A673 (cell line): ENCODE data around the gene RAB11FIP4.

Experiments used
- EZH2 ChIP-seq: fragments of 200-600 bp; sonication (generic); IDR thresholded peaks from 2 replicates; pipeline ENCODE4 v1.6.1; 2017; ENCODE audit warnings: borderline replicate concordance, low read depth, mild to moderate bottlenecking, mixed read lengths, antibody characterized with exemption, low read length; ENCODE audit not compliant: poor library complexity, severe bottlenecking
- TF ChIP-seq, protein P1 (sequence below): fragments of 300-800, 200-600 bp; sonication (generic); conservative IDR thresholded peaks from 2 replicates; pipeline ENCODE4 v1.5.1; 2017; ENCODE audit warnings: low read depth, mild to moderate bottlenecking, antibody characterized with exemption, low read length, moderate library complexity, mixed read lengths

DNA sequence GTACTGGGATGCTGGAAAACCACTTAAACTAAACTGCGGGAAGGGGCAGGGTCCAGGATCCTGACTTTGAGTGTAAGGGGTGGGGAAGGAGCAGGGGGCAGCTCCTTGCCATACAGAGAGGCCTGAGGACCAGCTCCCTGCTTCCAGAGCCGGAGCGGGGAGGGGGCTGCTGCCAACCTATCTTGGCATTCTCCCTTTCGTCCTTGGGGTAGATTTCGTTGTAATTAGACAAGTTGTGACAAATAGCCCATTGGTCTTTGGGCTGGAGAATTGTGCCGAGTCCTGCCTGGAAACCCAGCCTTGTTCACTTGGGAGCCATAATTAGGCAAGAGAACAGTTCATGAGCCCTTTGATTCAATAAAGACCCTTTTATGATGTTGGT is 175.5 kb downstream of the RAB11FIP4 start:
- no peak for TF ChIP-seq EZH2
- TF ChIP-seq, protein P1, sequence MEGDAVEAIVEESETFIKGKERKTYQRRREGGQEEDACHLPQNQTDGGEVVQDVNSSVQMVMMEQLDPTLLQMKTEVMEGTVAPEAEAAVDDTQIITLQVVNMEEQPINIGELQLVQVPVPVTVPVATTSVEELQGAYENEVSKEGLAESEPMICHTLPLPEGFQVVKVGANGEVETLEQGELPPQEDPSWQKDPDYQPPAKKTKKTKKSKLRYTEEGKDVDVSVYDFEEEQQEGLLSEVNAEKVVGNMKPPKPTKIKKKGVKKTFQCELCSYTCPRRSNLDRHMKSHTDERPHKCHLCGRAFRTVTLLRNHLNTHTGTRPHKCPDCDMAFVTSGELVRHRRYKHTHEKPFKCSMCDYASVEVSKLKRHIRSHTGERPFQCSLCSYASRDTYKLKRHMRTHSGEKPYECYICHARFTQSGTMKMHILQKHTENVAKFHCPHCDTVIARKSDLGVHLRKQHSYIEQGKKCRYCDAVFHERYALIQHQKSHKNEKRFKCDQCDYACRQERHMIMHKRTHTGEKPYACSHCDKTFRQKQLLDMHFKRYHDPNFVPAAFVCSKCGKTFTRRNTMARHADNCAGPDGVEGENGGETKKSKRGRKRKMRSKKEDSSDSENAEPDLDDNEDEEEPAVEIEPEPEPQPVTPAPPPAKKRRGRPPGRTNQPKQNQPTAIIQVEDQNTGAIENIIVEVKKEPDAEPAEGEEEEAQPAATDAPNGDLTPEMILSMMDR: no peak
